EH (cell line): Measurements from ENCODE around the gene ZNF91.
"Not testable (repeated sequence)": the region's sequence is repeated elsewhere in the genome, so short reads cannot be mapped to it uniquely, and the experiment has no call there.

Experiments used
- DNase-seq: peaks from one replicate; pipeline ENCODE4 v3.0.0-alpha.2; 2015; ENCODE audit warnings: low read depth

The ZNF91 gene

DNA sequence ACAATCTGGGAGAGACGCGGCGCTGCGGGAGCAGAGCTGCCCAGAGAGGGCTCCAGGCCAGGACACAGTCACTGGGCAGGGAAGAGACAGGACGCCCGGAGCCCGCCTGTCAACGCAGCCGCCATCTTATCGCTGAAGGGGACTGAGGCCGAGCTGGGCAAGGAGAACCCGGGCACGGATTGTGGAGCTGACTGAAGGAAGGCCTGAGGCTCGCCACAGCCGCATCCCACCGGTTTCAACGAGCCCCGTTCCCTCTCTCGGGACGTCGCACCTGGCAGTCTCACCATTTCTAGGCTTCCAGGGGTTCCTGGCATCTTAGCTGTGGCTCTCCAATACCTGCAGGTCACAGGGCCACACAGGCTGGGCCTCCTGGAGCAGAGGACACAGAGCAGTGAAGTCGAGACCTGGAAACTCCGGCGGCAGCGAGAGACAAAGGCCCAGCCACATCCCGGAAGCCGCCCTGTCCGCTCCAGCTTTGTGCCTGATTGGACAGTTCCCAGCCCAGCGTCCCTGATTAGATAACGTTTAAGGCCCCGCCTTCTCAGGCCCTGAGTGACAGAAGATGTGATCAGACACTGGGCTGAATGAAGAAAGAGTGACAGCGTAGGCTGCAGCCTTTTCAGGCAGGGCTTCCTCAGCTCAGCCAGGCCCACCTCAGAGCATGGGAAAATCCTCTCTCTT is at the start of gene ZNF91:
Gene ZNF91, minus strand, starts transcription at position 431 of the 681 bp plus-strand sequence. Its CDS starts 117 bp downstream, at position 314.
- peak; percentile 98 for DNase-seq

DNA sequence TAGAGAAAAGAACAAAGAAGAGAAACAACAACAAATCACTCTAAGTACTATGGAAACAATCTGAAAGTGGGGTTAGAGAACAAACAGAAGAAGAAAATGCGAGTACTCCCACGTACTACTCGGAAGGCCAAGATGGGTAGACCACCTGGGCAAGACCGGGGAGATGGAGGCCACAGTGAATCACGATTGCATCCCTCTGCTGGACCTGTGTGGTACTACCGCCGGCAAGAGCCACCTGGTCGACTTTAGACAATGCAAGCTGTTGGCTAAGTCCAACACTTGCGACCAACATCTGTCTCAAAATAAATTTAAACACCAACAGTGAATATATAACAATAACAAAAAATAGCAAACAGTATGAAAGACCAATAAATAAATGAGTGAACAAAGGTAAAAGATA is 45.5 kb upstream of the ZNF91 start:
- no peak for DNase-seq

DNA sequence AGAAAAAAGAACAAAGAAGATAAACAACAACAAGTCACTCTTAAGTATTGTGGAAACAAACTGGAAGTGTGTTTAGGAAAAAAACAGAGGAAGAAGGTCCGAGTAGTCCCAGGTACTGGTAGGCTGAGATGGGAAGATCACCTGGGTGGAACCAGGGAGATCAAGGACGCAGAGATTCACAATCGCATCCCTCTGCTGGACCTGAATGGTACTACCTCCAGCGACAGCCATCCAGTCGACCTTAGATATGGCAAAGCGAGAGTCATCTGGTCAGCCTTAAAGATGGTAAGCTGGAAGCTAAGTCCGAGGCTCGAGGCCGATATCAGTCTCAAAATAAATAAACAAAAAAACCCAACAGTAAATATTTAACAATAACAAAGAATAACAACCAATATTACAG is 44.9 kb upstream of the ZNF91 start:
- DNase-seq, result no peak

DNA sequence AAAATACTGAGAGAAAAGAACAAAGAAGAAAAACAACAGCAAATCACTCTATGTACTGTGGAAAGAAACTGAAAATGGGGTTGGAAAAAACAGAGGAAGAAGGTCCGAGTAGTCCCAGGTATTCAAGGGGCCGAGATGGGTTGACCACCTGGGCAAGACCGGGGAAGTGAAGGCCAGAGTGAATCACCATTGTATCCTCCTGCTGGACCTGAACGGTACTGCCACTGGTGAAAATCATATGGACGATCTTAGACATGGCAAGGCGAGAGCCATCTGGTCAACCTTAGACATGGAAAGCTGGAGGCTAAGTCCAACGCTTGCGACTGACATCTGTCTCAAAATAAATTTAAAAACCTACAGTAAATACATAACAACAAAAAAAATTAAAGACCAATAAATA is 44.4 kb upstream of the ZNF91 start:
- DNase-seq, result no peak

DNA sequence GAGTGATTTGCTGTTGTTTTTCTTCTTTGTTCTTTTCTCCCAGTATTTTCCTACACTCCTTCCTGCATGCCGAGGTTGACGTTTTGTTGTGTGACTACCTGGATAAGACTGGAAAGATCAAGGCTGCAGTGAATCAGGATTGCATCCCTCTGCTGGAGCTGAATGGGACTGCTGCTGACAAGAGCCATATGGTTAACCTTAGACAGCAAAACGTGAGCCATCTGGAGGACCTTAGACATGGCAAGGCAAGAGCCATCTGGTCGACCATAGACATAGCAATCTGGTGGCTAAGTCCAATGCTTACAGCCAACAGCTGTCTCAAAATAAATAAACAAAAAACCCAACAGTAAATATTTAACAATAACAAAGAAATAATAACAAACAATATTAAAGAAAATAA is 42.6 kb upstream of the ZNF91 start:
- no peak for DNase-seq

DNA sequence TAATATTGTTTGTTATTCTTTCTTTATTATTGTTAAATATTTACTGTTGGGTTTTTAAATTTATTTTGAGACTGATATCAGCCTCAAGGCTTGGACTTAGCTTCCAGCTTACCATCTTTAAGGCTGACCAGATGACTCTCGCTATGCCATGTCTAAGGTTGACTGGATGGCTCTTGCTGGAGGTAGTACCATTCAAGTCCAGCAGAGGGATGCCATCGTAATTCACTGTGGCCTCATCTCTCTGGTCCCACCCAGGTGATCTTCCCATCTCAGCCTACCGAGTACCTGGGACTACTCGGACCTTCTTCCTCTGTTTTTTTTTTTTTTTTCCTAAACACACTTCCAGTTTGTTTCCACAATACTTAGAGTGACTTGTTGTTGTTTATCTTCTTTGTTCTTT is 41.7 kb upstream of the ZNF91 start:
- DNase-seq, result no peak

GRCh38 chr19:23436318-23436717 is 41.0 kb upstream of the ZNF91 start:
- no peak for DNase-seq

DNA sequence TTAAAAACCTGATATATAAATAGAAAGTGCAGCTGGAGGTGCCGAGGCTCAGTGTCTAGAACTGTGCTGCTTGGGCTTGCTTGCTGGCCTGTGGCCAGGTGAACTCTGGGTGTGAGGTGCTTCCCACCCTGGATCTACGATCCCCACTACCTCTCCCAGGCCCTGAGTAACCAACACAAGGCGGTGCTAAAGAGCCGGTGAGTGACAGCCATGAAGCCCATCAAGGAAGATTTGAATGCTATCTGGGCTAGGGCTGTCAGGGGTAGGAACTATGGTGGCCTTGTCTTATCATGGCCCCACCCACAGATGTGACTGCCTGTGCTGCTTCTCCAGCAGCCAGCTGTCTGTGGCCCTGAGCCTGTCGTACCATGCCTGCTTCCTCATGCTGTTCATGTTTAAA is 25.6 kb upstream of the ZNF91 start:
- no peak for DNase-seq

- not testable (repeated sequence) for DNase-seq
Measured at GRCh38 chr19:23419261-23419660, 24.0 kb upstream of the ZNF91 start.

GRCh38 chr19:23415561-23416191 is 20.4 kb upstream of the ZNF91 start:
- peak; percentile 26 for DNase-seq

GRCh38 chr19:23415034-23415433 is 19.8 kb upstream of the ZNF91 start:
- no peak for DNase-seq

DNA sequence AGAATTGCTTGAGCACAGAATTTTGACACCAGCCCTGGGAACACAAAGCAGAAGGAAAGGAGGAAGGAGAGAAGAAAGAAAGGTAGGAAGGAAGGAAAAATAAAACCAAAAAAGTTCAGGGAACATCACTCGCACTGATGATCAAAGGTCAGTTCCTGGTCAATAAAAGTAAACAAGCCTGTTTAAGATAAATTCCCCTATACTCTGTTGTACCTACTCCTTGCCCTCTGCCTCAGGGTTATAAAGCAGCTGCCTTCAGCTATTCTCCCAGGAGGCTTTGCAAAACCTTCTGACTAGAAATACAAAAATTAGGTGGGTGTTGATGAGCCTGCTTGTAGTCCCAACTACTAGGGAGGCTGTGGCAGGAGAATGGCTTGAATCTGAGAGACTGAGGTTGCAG is 14.9 kb upstream of the ZNF91 start:
- no peak for DNase-seq

- no peak for DNase-seq
Measured at GRCh38 chr19:23409392-23410048, 14.2 kb upstream of the ZNF91 start.

DNA sequence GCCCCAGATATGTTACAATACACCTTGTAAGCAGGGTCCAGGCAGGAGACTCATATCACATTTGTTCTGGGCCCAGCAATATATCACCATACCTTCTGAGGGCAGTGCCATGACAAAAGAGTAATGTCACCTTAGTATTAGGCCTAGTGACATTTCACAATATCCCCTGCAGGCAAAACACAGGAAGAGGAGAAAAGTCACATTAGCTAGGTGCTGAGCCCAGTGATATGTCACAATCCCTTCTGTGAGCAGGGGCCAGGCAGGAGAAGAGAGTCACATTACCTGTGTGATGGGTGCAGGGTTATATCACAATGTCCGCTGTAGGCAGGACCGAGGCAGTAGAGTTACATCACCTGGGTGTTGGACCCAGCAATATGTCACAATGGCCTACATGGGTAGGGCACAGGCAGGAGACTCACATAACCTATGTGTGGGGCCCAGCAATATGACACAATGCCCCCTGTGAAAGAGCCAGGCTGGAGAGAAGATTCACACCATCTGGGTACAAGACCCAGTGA is 12.4 kb upstream of the ZNF91 start:
- DNase-seq, result no peak

- no peak for DNase-seq
Measured at GRCh38 chr19:23406721-23407120, 11.4 kb upstream of the ZNF91 start.

DNA sequence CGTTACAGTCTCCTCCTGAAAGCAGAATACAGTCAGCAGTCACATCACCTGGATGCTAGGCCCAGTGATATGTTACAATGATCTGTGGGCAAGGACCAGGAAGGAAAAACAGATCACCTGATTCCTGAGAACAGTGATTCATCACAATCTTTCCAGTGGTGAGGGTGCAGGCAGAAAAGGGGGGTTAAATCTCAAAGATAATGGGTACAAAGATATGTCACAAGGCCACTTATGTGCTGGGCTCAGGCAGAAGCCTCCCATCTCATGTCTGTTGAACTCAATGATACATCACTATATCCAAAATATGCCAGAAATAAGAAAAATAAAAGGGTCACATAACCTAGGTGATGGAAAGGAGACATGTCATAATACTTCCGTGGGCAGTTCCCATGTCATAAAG is 10.8 kb upstream of the ZNF91 start:
- DNase-seq, result no peak

- DNase-seq, result no peak
Measured at GRCh38 chr19:23404676-23405075, 9.4 kb upstream of the ZNF91 start.

DNA sequence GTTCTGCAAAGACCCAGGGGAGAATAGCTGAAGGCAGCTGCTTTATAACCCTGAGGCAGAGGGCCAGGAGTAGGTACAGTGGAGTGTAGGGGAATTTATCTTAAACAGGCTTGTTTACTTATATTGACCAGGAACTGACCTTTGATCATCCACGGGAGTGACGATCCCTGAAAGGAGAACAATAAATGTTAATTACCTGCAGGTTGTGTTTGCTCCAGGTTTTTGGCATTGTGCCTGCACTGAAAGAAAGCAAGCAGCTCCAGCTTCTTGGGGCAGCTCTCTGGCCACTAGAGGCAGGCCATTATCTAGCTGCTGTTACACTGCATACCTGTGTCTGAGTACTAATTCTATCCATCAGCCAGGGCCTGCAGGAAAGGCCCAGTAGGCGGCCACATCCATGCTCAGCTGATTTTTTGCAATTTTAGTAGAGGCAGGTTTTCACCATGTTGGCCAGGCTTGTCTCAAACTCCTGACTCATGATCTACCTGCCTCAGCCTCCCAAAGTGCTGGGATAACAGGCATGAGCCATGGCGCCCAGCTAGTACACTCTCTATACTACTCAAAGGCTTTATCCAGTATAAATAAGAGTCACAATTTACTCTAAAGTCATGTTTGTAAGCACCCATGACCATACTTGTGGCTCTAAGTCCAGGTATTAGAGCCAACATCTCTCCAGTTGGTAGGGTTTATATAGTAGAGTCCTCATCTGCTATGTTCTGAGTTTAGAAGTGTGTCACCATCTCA is 8.5 kb upstream of the ZNF91 start:
- DNase-seq, result no peak

DNA sequence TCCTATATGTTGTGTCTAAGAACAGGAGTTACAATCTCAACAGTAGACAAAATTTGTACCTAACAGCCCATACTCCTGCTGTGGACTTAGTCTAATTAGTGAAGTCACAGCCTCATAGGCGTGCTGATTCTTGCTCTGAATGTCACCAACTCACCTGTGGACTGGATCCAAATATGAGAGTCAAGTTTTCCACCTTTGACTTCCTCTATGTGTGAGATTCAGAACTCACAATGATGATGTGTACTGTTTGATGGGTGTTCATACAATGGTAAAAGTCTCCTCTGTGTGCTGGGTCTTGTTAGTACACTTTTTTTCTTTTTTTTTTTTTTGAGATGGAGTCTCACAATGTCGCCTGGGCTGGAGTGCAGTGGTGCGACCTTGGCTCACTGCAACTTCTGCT is 7.8 kb upstream of the ZNF91 start:
- DNase-seq, result no peak

GRCh38 chr19:23402388-23402787 is 7.1 kb upstream of the ZNF91 start:
- no peak for DNase-seq

GRCh38 chr19:23401086-23401610 is 5.9 kb upstream of the ZNF91 start:
- DNase-seq, result no peak

DNA sequence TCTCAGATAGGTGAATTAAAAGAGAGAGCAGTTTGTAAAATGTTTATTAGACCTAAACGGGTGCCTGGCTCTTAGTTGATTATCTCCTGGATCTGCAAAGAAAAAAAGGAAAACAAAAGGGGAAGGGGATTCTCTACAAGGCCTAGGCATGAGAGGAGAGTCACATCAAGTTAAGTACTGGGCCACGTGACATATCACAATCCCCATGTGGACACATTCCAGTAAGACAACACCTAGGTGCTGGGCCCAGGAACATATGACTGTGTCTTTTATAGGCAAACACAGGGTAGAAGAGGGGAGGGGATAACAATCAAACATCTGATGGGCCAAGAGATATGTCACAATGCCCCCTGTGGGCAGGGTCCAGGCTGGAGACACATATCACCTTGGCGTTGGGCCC is 4.2 kb upstream of the ZNF91 start:
- no peak for DNase-seq
